IMR-90 (cell line): Measurements from ENCODE around the gene MARCHF3.

Experiments
- FOS ChIP-seq: fragments of 150-350 bp; IDR thresholded peaks from 2 replicates; pipeline ENCODE4 v1.6.1; 2016; ENCODE audit warnings: low read depth, low read length
- TF ChIP-seq, protein P1 (sequence below): fragments of 150-350 bp; IDR thresholded peaks from 2 replicates; pipeline ENCODE4 v1.6.1; 2016; ENCODE audit warnings: low read depth, mild to moderate bottlenecking, low read length, moderate library complexity, borderline replicate concordance

DNA sequence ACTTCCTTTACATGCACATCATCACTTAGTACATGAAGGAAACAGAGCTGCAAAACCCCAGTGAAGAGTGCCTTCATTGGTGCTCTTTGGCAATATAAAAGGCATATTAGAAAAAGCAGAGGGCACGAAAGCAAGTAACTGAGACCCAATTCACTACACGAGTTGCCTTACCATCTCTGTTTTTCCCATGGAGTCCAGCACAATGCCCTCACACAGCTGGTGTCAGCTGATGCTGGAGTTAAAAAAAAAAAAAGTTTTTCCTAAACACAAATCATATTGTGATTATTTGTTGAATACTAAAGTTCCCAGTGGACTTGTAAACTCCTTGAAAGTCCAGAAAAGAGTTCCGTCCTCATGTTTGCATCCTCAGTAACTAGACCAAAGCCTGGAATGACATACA, 25.6 kb downstream of the MARCHF3 start:
- no peak for TF ChIP-seq FOS
- TF ChIP-seq, protein P1, sequence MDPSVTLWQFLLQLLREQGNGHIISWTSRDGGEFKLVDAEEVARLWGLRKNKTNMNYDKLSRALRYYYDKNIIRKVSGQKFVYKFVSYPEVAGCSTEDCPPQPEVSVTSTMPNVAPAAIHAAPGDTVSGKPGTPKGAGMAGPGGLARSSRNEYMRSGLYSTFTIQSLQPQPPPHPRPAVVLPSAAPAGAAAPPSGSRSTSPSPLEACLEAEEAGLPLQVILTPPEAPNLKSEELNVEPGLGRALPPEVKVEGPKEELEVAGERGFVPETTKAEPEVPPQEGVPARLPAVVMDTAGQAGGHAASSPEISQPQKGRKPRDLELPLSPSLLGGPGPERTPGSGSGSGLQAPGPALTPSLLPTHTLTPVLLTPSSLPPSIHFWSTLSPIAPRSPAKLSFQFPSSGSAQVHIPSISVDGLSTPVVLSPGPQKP, result no peak
